NCI-H1105 treated with DMSO at 0.1 percent for 48 hours (cell line): ENCODE data around the gene CKAP4.

ENCODE experiments used
- DNase-seq: peaks from one replicate; lab custom pipeline; 2025; lab: John Stamatoyannopoulos, UW

The CKAP4 gene

DNA sequence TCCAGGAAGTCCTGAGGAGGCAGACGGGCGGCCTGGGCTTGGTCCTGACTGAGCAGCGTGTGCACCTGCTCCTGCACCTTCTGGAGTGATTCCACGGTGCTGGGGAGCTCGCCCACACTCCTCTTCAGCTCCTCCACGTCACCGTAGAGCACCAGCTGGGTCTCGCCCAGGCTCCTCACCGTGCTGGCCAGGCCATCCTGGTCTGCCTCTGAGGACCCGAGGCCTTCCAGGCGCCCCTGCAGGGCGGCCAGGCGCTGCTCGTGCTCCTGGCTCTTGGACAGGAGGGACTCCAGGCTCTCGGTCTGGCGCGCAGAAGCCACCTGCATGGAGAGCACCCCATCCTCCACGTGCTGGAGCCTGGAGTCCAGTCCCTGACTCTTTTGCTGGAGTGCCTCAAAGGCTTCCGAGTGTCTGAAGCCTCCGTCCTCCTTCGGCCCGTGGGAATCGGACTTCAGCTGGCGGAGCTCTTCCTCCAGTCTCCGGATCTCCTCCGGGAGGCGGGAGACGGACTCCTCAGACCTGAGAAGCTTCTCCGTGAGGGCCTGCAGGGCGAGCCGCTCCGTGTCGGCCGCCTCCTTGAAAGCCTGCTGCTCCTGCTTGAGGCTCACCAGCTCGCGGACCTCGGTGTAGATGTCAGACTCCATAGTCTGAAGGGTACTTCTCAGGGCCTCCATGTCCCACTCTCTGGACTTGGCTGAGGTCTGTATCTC, 8.4 kb downstream of the CKAP4 start:
- no peak for DNase-seq

DNA sequence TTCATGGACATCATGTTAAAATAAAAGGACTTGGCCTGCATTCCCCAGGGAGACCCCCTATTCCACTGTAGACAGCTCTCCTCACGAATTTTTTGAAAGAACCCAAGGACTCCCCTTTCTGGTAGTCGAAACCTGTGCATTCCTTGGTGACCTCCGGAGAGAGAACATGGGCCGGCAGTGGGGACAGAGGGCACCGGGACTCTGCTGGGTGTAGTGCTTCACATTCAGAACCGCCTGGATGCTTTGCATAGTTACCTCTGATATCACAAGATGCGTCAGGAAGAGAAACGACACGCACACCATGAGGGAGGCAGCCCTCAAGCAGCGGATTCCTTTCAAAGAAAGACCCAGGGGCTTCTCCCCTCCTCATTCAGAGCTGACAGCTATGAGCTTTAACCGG, 9.7 kb downstream of the CKAP4 start:
- DNase-seq: no peak

- DNase-seq: no peak
Measured at GRCh38 chr12:106235770-106236169, 12.1 kb downstream of the CKAP4 start.

GRCh38 chr12:106234449-106234848, 13.4 kb downstream of the CKAP4 start:
- no peak for DNase-seq

GRCh38 chr12:106233011-106233410, 14.8 kb downstream of the CKAP4 start:
- no peak for DNase-seq

DNA sequence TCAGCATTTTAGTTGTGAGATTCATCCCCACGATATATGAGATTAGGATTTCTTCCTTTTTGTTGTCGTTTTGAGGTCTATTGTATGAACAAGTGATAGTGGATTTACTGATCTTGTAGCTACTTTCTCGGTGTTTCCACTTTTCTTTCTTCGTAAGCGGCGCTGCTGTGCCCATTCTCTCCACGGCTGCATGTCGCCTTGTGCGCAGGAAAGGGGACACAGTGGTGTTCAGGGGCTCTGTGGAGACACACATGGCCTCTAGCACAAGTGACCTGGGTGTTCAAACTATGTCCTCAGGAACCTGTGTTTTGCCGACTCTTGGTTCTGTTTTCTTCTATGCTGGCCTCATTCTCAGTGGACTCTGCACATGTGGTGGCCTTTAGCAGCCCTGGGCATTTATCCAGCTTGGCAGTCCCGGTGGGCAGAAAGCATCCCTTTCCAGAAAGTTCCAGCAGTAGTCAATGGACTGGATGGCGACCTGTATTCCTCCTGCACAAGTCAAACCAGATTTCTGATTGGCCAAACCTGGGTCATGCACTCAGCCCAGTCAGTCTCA, 18.7 kb downstream of the CKAP4 start:
- DNase-seq: no peak

DNA sequence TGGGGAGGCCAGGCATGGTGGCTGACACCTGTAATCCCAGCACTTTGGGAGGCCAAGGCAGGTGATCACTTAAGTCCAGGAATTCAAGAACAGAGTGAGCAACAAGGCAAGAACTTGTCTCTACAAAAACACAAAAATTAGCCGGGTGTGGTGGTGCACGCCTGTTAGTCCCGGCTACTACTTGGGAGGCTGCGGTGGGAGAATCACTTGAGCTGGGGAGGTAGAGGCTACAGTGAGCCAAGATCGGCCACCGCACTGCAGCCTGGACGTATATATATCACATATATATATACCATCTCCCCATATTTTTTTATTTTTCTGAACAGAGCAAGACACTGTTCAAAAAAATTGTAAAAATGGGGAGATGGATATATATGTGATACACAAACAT, 19.5 kb downstream of the CKAP4 start:
- DNase-seq: no peak

- DNase-seq: no peak
Measured at GRCh38 chr12:106227641-106228319, 20.0 kb downstream of the CKAP4 start.

GRCh38 chr12:106226884-106227640, 20.8 kb downstream of the CKAP4 start:
- peak; percentile 65 for DNase-seq

GRCh38 chr12:106224355-106224706, 23.5 kb downstream of the CKAP4 start:
- no peak for DNase-seq

- peak; percentile 60 for DNase-seq
Measured at GRCh38 chr12:106223485-106224354, 24.1 kb downstream of the CKAP4 start.

DNA sequence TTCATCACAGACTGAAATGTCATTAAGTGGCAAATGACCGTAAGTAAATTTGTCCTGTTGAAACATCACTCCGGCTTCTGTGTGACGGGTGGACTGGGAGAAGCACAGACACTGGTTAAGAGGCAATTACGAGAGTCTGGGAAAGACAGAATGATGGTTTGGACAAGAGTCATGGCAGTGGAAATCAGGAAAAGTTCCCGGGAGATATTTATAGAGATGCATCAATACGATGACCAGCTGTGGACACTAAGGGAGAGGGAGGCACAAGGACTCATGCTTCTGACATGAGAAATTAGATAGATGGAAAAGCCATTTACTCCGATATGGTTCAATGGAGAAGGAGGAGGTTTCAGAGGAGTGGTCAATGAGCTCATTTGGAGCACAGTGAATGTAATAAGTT, 27.3 kb downstream of the CKAP4 start:
- DNase-seq: no peak

DNA sequence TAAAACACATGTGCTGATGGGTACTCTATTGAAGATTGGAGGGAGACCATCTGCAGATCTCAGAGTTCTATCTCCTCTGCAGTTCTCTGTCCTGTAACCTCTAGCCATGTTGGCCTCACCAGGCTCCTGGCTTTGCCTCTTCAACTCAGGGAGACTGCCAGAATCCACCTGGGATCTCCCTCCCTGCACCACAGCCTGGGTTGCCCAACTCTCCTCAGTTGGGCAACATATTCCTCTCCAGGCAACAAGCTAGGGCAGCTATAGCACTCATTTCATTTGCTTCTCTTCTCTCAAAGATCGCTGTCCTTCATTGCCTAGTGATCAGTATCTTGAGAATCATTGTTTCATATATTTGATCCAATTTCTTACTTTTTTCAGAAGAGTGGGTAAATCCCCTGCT, 28.8 kb downstream of the CKAP4 start:
- DNase-seq: no peak

DNA sequence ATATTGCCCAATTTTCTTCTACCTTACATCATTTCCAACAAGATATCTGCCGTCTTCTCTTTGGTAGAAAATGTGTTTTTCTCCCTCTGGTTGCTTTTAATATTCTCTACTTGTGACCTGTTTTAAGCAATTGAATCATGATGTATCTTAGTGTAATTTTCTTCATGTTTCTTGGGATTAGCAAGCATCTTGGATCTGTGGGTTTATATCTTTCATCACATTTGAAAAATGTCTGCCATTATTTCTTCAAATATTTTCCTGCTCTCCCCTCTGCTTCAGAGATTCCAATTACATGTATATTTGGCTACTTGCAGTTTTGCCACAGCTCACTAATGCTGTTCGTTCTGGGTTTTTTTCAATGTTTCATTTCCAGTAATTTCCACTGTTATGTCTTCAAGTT, 30.1 kb downstream of the CKAP4 start:
- DNase-seq: no peak

DNA sequence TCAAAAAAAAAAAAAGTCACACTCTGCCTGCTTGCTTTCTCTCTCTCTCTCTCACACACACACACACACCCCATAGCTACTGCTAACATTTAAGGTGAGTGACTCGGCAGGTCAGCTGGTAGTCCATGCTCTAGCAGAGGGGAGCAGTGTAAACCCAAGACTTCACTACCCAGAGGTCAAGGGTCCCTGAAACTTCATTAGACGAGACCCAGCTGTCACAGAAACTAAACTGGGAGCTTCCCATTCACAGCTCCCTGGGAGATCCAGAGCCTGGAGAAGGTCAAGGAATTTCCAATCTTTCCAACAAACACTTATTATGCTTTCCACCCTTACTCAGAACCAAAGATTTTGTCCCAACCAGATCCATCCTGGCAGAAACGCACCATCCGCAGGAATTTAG, 33.2 kb downstream of the CKAP4 start:
- no peak for DNase-seq

DNA sequence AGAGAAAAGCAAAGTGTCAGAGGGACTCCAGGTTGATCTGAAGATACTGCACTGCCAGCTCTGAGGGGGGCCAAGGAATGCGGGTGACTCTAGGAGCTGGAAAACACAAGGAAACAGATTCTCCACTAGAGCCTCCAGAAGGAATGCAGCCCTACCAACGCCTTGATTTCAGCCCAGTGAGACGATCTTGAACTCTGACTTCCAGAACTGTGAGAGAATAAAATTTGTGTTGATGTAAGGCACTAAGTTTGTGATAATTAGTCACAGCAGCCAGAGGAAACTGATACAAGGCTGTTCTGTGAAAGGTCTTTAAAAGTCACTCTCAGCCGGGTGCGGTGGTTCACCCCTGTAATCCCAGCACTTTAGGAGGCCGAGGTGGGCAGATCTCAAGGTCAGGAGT, 34.2 kb downstream of the CKAP4 start:
- no peak for DNase-seq

DNA sequence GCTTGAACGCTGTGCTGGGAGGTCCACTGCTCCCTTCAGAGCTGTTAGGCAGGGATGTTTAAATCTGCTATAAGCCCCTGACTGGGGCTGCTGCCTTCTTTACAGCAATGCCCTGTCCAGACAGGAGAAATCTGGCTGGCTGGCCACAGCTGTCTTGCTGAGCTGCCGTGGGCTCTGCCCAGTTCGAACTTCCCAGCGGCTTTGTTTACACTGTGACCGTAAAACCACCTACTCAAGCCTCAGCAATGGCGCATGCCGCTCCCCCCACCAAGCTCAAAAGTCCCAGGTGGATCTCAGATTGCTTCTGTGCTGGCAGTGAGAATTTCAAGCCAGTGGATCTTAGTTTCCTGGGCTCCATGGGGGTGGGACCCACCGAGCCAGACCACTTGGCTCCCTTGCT, 35.8 kb downstream of the CKAP4 start:
- no peak for DNase-seq

GRCh38 chr12:106205208-106206069, 42.4 kb downstream of the CKAP4 start:
- peak; percentile 39 for DNase-seq

GRCh38 chr12:106204312-106204711, 43.5 kb downstream of the CKAP4 start:
- DNase-seq: no peak

DNA sequence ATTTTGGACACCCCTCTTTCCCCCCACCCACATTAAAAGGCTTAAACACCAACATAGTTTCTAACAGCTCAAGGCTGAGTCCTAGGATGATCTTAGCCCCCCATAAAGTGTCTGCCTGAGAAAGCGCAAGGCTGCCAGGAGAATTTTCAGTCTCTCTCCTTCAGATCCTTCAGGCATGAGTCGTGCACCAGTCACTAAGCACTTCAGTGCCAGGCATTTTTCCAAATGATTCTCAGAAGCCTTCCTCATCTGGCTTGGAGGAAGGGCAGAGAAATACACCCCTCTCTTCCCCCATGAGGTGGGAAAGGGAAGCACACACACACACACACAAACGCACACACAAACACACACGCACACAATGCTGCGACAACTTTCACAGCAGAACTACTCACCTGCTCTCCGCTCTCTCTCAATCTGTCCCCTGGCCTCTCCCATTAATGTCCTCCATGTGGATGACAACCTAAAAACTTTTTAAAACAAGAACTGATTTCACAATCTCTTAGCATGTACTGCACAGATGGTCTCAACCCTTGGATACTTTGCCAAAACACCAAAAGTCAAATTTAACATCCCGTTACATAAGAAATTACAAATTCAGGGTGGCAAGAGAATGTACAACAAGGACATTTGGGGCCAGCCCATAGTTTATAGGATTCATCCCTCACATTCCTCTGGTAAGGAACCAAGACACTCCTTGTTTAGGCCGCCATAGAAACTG, 49.8 kb downstream of the CKAP4 start:
- no peak for DNase-seq
